Raji (cell line): Measurements from ENCODE around the gene RPL37A.

Source experiments
- POLR2A ChIP-seq: IDR thresholded peaks from 2 replicates; pipeline ENCODE4 v1.6.1; 2011; ENCODE audit warnings: low read depth, low read length, control low read depth; ENCODE audit not compliant: insufficient read depth

The RPL37A gene

DNA sequence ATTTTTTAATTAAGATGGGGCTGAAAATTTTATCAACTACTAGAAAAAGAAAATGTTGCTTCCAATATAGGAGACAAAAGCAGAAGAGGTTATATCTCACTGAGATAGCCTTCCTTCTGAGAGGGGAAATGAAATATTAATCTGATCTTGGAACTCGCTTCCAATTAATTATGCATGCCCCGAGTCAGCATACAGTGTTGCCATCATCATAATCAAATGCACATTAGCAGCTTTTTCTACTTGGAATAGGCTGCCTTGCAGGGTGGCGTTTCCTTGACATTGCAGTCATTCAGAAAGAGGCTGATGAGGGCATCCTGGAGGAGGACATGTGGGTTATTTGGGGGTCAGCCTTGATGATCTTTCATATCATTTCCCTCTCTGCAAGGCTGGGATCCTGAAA lies 18.4 kb upstream of the RPL37A start:
- no peak for TF ChIP-seq POLR2A

GRCh38 chr2:216482640-216483039 lies 16.0 kb upstream of the RPL37A start:
- no peak for TF ChIP-seq POLR2A

GRCh38 chr2:216485237-216485636 lies 13.4 kb upstream of the RPL37A start:
- no peak for TF ChIP-seq POLR2A

DNA sequence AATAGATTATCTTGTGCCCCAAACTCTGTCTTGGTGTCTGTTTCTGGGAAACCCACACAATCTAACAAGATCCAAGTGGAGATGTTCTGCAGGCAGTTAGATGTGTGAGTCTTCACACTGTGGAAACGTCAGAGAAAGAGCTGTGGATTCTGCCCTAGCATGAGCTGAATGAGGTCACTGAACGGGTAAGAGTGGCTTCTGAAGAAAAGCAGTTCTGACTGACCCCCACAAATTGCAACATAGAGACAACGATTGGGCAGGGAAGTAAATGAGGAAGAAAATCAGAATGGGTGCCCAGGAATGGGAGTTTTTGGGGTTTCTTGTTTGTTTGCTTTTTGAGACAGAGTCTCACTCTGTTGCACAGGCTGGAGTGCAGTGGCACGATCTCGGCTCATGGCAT lies 12.9 kb upstream of the RPL37A start:
- no peak for TF ChIP-seq POLR2A

DNA sequence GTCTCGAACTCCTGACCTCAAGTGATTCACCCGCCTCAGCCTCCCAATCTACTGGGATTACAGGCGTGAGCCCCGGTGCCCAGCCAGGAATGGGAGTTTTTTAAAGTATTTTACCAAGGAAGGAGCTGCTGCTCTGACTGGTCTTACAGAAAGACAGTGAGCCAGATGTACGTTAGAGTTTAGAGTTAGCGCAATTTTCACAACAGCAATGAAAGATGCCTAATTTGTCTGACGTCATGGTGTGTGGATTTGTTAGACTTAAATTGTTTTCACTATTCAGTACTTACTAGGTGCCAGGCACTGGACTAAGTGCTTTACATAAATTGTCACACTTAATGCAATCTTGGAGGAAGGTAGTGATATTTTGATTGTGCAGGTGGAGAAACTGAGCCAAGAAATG lies 12.4 kb upstream of the RPL37A start:
- TF ChIP-seq POLR2A, result no peak

GRCh38 chr2:216486708-216487107 lies 11.9 kb upstream of the RPL37A start:
- no peak for TF ChIP-seq POLR2A

DNA sequence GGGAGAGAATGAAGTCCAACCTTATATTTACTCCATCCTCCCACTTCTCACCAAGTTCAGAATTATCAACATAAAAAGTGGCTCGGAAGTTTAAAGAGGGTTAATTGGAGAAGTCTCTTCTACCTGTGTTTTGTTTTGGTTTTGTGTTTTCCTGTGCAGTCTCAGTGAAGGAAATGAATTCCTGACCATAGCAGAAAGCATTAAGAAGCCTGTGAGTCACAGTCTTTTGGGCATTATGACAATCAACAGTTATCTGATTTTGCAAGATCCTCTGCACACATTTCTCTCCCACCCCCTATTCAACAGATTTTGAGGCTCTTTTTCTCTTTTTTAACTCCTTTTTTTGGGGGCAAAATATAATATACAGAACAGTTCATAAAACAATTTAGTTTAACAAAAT lies 8.6 kb upstream of the RPL37A start:
- TF ChIP-seq POLR2A, result no peak

- TF ChIP-seq POLR2A, result no peak
Measured at GRCh38 chr2:216491793-216492596, 6.6 kb upstream of the RPL37A start.

DNA sequence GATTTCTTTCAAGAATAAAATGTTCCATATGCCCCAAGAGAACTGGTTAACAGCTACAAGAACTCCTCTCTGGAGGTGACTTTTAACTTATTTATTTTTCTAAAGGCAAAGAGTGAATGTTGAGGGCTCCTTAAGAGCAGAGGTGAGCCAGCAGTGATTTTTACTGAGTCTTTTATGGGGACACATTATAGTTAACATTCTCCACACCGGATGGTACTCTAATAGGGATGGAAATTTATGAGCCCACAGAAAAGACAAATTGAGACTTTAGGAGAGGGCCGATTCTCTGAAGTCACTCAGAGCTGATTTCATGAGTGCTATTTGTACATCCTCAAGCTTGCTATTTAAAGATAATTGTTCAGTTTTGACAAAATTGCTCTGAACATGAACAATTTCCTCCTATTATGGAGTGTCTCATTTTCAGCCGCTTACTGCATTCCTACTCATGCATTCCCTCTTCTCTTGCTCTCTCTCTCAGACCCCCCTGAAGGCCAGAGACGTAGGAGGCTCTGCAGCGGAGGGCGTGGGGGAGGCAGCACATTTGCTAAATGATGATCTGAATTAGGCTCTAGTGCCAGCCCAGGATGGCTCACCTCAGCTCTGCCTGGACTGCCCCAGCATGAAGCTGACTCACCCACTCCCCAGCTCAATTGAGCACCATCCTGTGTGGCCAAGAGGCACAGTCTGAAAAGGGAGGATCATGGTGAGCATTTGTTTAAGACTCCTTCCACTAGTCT lies 5.9 kb upstream of the RPL37A start:
- TF ChIP-seq POLR2A, result no peak

DNA sequence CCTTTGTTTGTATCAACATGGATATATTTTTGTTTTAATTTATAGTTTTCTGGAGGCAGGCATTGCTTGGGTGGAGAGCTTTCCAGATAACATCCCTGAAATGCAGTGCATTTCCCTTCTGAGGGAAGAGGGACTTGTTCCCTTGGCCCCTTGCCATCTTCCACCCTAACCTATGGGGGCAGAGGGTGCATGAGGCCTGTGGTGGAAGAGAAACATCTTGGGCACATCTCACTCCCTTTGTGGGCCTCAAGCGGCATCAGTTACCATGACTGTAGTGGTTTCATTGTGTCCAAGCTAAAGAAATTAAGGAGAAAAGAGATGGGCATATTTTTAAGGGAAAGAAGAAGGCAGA lies 5.3 kb upstream of the RPL37A start:
- TF ChIP-seq POLR2A, result no peak

DNA sequence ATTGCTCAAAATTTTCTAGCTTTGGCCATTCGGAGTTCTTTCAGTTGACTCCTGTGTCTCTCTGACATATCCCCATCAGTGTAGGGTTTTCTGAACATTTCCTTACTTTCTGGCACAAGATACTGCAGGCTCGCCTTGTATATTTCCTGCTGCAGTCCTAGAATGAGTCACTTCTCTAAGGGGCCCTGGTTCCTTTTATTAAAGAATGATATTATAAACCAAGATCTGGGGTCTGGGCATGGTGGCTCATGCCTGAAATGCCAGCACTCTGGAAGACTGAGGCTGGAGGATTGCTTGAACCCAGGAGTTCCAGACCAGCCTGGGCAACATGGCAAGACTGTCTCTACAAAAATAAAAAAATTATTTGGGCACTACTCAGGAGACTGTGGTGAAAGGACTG lies 3.0 kb upstream of the RPL37A start:
- no peak for TF ChIP-seq POLR2A

DNA sequence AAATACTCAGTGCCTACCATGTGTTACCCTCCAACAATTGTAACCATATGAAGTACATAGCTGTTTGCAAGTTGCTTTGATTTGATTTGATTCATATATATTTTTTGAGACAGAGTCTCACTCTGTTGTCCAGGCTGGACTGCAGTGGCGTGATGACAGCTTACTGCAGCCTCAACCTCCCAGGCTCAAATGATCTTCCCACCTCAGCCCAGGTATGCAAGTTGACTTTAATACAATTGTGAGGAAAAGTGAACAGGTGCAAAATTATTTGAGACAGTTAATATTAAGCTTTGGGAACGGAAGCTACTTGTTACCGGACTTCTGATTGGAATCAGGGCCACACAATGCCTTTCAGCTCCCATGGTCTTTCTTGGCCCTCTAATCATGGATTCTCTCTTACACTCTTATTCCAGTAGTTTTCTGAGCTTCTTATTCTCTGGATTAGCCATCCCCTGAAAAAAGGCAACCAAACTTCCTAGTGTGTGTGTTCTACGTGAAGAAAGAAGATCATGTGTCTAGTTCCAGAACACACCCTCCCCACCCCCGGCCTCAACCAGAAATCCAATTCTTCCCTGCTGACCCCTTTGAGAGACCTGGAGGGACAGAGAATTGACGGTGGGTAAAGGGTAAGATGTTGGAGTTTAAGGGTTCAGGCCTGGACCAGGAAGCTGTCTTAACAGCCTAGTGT lies 1.1 kb upstream of the RPL37A start:
- no peak for TF ChIP-seq POLR2A

GRCh38 chr2:216498070-216498378 lies 620 bp upstream of the RPL37A start:
- TF ChIP-seq POLR2A, result no peak

GRCh38 chr2:216499641-216500218 lies 1.1 kb downstream of the RPL37A start:
- no peak for TF ChIP-seq POLR2A

DNA sequence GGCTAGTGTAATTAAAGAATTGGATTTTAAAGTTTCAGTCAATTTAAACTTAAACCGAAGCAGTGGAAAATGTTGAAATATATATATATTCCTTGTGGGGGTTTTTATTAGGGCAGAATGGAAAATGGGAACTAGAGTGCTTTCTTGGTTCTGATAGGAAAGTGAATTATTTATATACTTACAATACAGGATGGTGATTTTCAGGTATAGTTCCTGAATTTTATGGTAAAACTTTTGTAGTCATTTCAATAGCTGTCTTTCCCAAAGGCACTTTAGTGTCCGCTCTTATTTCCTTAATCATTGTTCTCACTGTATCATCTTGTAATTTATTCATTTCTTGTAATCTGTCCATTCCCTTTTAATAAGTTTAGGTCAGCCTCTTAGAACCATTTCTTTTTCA lies 1.9 kb downstream of the RPL37A start:
- no peak for TF ChIP-seq POLR2A

- no peak for TF ChIP-seq POLR2A
Measured at GRCh38 chr2:216501854-216502253, 3.2 kb downstream of the RPL37A start.

GRCh38 chr2:216502381-216503158 lies 3.9 kb downstream of the RPL37A start:
- TF ChIP-seq POLR2A, result no peak
